Activated CD8-positive, alpha-beta memory T cell treated with anti-CD3 and anti-CD28 coated beads for 24 hours (primary cell): Measurements from ENCODE around the gene NDUFB7.

ENCODE experiments used
- DNase-seq: peaks from one replicate; pipeline ENCODE4 v3.0.0-alpha.2; 2020

Gene NDUFB7

DNA sequence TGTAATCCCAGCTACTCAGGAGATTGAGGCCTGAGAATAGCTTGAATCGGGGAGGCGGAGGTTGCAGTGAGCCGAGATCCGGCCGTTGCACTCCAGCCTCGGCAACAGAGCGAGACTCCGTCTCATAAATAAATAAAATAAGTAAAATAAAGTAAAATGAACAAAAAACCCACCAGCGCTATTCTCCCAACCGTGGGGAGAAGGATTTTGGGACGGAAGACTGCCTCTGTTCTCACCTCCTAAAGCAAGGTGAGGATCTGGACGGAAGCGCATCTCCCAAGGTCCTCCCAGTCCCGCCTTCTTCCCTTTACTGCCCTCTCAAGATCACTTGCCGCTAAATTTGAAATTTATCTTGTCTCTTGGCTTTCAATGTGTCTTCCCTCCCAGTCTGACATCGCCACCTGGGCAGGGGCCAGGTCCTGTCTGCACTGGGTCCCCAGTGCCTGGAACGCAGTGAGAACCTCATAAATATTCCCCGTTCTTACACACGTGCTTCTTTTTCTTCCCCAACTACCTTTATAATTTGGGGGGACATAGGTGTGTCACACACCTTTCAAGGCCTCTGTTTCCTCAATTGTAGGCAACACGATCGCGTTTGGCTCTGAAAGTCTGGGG lies 52.5 kb downstream of the NDUFB7 start:
- no peak for DNase-seq

DNA sequence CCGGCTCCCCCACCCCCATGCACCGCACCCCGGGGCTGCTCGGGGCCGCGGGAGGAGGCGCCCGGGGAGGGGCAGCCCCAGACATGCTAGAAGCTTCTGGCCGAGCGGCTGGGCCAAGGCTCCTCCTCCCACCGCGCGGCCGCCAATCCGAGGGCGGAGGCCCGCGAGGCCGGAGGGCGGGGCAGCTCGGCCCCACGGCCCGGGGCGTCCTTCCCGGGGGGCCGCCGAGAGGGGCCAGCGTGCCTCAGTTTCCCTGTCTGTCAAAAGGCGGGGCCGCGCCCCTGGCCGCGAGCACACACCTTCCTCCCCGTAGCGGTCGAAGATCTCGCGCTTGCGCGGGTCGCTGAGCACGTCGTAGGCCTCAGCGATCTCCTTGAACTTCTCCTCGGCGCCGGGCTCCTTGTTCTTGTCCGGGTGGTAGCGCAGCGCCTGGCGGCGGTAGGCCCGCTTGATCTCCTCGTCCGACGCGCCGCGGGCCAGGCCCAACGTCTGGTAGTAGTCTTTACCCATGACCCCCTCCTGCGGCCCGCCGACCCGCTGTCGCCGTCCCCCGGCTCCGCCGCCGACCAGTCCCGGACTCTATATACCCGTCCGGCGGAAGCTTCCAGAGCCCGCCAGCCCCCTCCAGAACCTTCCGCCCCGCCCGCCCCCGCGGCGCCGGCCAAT lies 53.9 kb downstream of the NDUFB7 start, which contains the start of gene DNAJB1:
Gene DNAJB1 (minus strand): TSS at position 558 of the 666 bp plus-strand sequence. CDS start 48 bp downstream, at position 510.
- no peak for DNase-seq

DNA sequence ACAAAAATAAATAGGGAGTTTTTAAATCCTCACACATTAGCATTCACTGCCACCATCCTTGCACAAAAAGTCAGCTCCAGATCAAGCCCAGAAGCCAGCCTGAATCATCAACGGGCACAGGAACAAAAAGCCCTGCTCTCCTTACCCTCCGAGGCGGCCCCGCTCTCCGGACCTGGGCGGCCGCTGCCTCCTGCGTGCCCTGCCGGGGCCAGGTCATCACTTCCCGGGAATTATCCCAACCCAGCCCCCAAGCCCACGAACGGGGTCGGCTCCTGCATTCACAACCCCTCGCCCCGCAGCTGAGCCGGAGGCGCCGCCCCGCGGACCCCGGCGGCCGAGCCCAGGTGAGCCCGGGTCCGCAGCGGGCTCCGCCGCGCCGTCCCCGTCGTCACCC lies 54.4 kb downstream of the NDUFB7 start:
- DNase-seq: no peak

DNA sequence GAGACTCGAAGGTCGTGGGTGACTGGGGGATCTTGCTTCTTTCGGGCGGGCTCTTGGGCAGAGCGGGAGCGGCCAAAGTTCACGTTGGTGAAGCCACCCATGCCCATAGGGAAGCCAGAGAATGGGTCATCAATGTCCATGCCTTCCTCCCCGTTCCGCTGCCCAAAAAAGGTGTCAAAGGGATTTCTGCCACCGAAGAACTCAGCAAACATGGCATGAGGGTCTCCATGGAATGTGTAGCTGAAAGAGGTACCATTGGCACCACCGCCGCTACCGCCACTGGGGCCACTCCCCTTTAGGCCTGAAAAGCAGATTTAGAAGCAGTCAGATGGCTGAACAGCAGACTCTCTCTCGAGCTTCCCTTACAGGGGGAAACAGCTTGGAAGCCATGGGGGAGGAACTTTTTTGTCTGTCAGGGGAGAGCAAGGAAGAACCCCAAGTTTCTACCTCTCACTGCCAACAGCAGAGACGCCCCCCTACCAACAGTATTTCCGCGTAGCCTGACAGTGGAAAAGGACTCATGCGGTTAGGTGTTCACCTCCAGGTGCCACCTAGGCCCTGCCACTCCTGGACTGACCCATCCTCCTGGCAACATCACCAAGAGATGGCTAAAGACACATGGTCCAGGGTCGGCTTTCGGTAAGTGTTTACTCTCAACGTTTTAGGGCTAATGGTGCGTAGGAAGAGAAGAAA lies 55.0 kb downstream of the NDUFB7 start:
- no peak for DNase-seq
